HG03066 (cell line): ENCODE data around the gene USP35.

ENCODE experiments used
- ATAC-seq: cut with Tn5 transposase; IDR thresholded peaks from one replicate; pipeline ENCODE4 v1.9.1; 2021; ENCODE audit warnings: low read depth; ENCODE audit not compliant: unreplicated experiment

The USP35 gene

GRCh38 chr11:78195917-78196560, 7.3 kb downstream of the USP35 start:
- ATAC-seq, result no peak

- ATAC-seq, result no peak
These were observed 8.0 kb downstream of the USP35 start for GRCh38 chr11:78196661-78197091.

- ATAC-seq, result no peak
These were observed 9.1 kb downstream of the USP35 start for GRCh38 chr11:78197816-78198215.

GRCh38 chr11:78199015-78199652, 10.4 kb downstream of the USP35 start:
- no peak for ATAC-seq

GRCh38 chr11:78199653-78200015, 10.9 kb downstream of the USP35 start:
- no peak for ATAC-seq

GRCh38 chr11:78200061-78200460, 11.3 kb downstream of the USP35 start:
- no peak for ATAC-seq

GRCh38 chr11:78200553-78200952, 11.8 kb downstream of the USP35 start:
- ATAC-seq, result no peak

GRCh38 chr11:78201096-78201818, 12.5 kb downstream of the USP35 start:
- no peak for ATAC-seq

GRCh38 chr11:78202733-78203167, 14.0 kb downstream of the USP35 start:
- ATAC-seq, result no peak

GRCh38 chr11:78203184-78203583, 14.5 kb downstream of the USP35 start:
- no peak for ATAC-seq

- ATAC-seq, result no peak
These were observed 16.5 kb downstream of the USP35 start for GRCh38 chr11:78205256-78205655.

- no peak for ATAC-seq
These were observed 17.0 kb downstream of the USP35 start for GRCh38 chr11:78205691-78206090.

GRCh38 chr11:78207532-78208256, 19.0 kb downstream of the USP35 start:
- no peak for ATAC-seq

GRCh38 chr11:78208257-78209165, 19.8 kb downstream of the USP35 start:
- ATAC-seq, result no peak

- no peak for ATAC-seq
These were observed 20.8 kb downstream of the USP35 start for GRCh38 chr11:78209478-78209877.

- no peak for ATAC-seq
These were observed 21.4 kb downstream of the USP35 start for GRCh38 chr11:78210000-78210608.

- ATAC-seq, result no peak
These were observed 22.8 kb downstream of the USP35 start for GRCh38 chr11:78211565-78211964.

GRCh38 chr11:78212586-78213371, 24.1 kb downstream of the USP35 start:
- no peak for ATAC-seq
